GM19099 (cell line): ENCODE data around the gene TCFL5.
A peak's percentile ranks its signal among the peaks of the same experiment; 100 is the strongest.

Source experiments
- POLR2A ChIP-seq: IDR thresholded peaks from 3 replicates; pipeline ENCODE4 v1.6.1; 2011; ENCODE audit warnings: low read depth; ENCODE audit not compliant: insufficient read length; ENCODE audit errors: extremely low read depth

Gene TCFL5

GRCh38 chr20:62900052-62900691, 38.5 kb upstream of the TCFL5 start:
- no peak for TF ChIP-seq POLR2A

- TF ChIP-seq POLR2A: no peak
Observed at GRCh38 chr20:62899633-62900051, 38.0 kb upstream of the TCFL5 start.

GRCh38 chr20:62898970-62899632, 37.5 kb upstream of the TCFL5 start:
- peak; percentile 13 for TF ChIP-seq POLR2A

- TF ChIP-seq POLR2A: no peak
Observed at GRCh38 chr20:62898093-62898964, 36.7 kb upstream of the TCFL5 start.

- no peak for TF ChIP-seq POLR2A
Observed at GRCh38 chr20:62897666-62898065, 36.0 kb upstream of the TCFL5 start.

- no peak for TF ChIP-seq POLR2A
Observed at GRCh38 chr20:62896526-62896925, 34.9 kb upstream of the TCFL5 start.

GRCh38 chr20:62895539-62895938, 33.9 kb upstream of the TCFL5 start:
- no peak for TF ChIP-seq POLR2A

- TF ChIP-seq POLR2A: no peak
Observed at GRCh38 chr20:62894261-62894660, 32.6 kb upstream of the TCFL5 start.

GRCh38 chr20:62893700-62894099, 32.1 kb upstream of the TCFL5 start:
- TF ChIP-seq POLR2A: no peak

GRCh38 chr20:62892348-62893304, 31.0 kb upstream of the TCFL5 start:
- no peak for TF ChIP-seq POLR2A

- TF ChIP-seq POLR2A: no peak
Observed at GRCh38 chr20:62891111-62891510, 29.5 kb upstream of the TCFL5 start.

- no peak for TF ChIP-seq POLR2A
Observed at GRCh38 chr20:62890444-62890843, 28.8 kb upstream of the TCFL5 start.

- no peak for TF ChIP-seq POLR2A
Observed at GRCh38 chr20:62889871-62890270, 28.2 kb upstream of the TCFL5 start.

GRCh38 chr20:62889411-62889810, 27.8 kb upstream of the TCFL5 start:
- TF ChIP-seq POLR2A: no peak

- TF ChIP-seq POLR2A: no peak
Observed at GRCh38 chr20:62888910-62889309, 27.3 kb upstream of the TCFL5 start.
